Activated CD4-positive, alpha-beta T cell treated with anti-CD3 and anti-CD28 coated beads, Interleukin-2, amount 10 ng/mL, durations not matched to agents 7 days and 5 days (primary cell): ENCODE results near the gene OR52I2. TPM values are rescaled to one million over a fixed set of nuclear protein-coding genes. Genes with fewer than 3 reads are reported as not detected.

Source experiments
- CTCF ChIA-PET: fragments of 350-600 bp; sonication (Branson Sonifier 250); formaldehyde crosslinking; loops from one replicate; lab custom pipeline; 2021; ENCODE audit warnings: antibody characterized with exemption; lab: Charles Lee
- POLR2A ChIA-PET: fragments of 350-600 bp; sonication (Branson Sonifier 250); formaldehyde crosslinking; loops from one replicate; lab custom pipeline; 2021; ENCODE audit warnings: antibody characterized with exemption; lab: Charles Lee
- DNase-seq: peaks from one replicate; pipeline ENCODE4 v3.0.0-alpha.2; 2020
- H3K27ac Mint-ChIP-seq: one replicate; pipeline ENCODE4 v1.8.0; 2021; ENCODE audit warnings: mild to moderate bottlenecking, moderate library complexity, mixed read lengths
- H3K27me3 Mint-ChIP-seq: one replicate; pipeline ENCODE4 v1.8.0; 2021; ENCODE audit warnings: mixed read lengths
- H3K36me3 Mint-ChIP-seq: one replicate; pipeline ENCODE4 v1.8.0; 2021; ENCODE audit warnings: low read depth, mixed read lengths
- H3K4me1 Mint-ChIP-seq: one replicate; pipeline ENCODE4 v1.8.0; 2021; ENCODE audit warnings: mixed read lengths
- H3K4me3 Mint-ChIP-seq: one replicate; pipeline ENCODE4 v1.8.0; 2021; ENCODE audit warnings: mild to moderate bottlenecking, moderate library complexity, mixed read lengths
- H3K9me3 Mint-ChIP-seq: one replicate; pipeline ENCODE4 v1.8.0; 2021; ENCODE audit warnings: mixed read lengths
- total RNA-seq, 2 experiments: library from RNA; stranded (reverse); gene quantifications; one replicate each; pipeline ENCODE4 v1.2.3, GENCODE V29; 2021

Gene OR52I2
- total RNA-seq, 2 experiments from 2014 or later = not detected

DNA sequence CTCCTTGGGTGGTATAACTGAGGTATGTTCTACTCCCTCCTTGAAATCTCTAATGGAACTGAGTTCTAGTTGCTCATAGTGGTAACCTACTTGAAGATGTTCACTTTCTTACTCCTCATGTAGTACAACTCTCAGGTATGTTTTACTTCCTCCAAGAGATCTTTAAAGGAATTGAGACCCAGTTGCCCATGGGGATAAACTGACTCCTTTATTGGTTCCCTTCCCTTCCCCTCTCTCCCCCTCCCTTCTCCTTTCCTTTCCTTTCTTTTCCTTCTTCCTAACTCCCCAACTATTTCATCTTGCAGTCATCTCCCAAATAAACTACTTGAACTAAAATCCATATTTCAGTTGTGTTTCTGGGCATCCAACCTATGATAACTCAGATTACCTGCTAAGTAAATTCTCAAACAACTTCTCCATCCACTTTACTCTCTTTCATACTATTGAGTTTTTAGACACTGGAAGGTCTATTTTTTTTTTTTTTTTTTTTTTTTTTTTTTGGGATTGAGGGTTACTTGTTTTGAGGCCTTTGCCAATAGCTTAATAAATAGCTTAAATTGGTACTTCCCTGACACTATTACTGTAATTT, 34.4 kb downstream of the OR52I2 start:
- ChIA-PET CTCF (interaction anchor here (0.9 to 2.0 kb wide), 2 partner anchors 12 to 429 kb away, joined by 3 to 4 read pairs; no protein-coding TSS in a partner anchor), POLR2A (no interaction called here)
- Mint-ChIP-seq H3K36me3 (no peaks in the 10 kb centered on the region), H3K4me1 (no peaks in the 10 kb centered on the region), H3K4me3 (no peak overlapping the region), H3K9me3 (peaks cover 2% of the 10 kb centered on the region), H3K27me3 (peaks cover 13% of the 10 kb centered on the region), H3K27ac (no peak overlapping the region)
- no peak for DNase-seq

GRCh38 chr11:4619514-4619913, 38.0 kb downstream of the OR52I2 start:
- DNase-seq = no peak
- H3K4me3 Mint-ChIP-seq = no peak overlapping the region
- peaks cover 2% of the 10 kb centered on the region for H3K9me3 Mint-ChIP-seq
- CTCF ChIA-PET = no interaction called here
- H3K27ac Mint-ChIP-seq = no peak overlapping the region
- no peaks in the 10 kb centered on the region for H3K4me1 Mint-ChIP-seq
- peaks cover 13% of the 10 kb centered on the region for H3K27me3 Mint-ChIP-seq
- POLR2A ChIA-PET = no interaction called here
- H3K36me3 Mint-ChIP-seq = no peaks in the 10 kb centered on the region

GRCh38 chr11:4626207-4627099, 44.9 kb downstream of the OR52I2 start:
- peaks cover 36% of the 10 kb centered on the region for H3K27me3 Mint-ChIP-seq
- peak; percentile 83 for DNase-seq
- peaks cover 4% of the 10 kb centered on the region for H3K9me3 Mint-ChIP-seq
- no peaks in the 10 kb centered on the region for H3K36me3 Mint-ChIP-seq
- H3K4me3 Mint-ChIP-seq = no peak overlapping the region
- POLR2A ChIA-PET = no interaction called here
- no peak overlapping the region for H3K27ac Mint-ChIP-seq
- no peaks in the 10 kb centered on the region for H3K4me1 Mint-ChIP-seq
- CTCF ChIA-PET = interaction anchor here (1.4 kb wide), 1 partner anchor 11 kb away, joined by 5 read pairs; the partner anchor contains the start of gene OR51D1

DNA sequence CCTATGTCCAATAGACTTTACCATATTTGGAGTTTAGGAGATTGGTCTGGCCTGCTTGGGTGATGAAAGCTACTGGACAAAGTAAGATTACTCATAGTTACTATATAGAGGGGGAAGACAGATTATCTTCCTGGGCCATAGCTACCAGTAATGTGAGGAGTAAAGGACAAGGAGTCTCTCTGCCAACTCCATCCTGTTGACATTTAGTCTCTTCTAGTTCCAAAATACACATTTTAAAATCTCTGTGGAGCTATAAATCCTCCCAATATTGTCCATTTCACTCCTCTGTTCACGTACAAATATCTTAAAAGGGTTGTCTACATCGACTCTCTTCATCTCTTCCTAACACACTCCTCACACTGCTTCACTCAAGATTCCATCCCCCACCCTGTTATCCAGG, 54.6 kb downstream of the OR52I2 start:
- no peaks in the 10 kb centered on the region for H3K36me3 Mint-ChIP-seq
- H3K9me3 Mint-ChIP-seq = no peaks in the 10 kb centered on the region
- ChIA-PET POLR2A (no interaction called here), CTCF (interaction anchor here (0.8 to 1.7 kb wide), 5 partner anchors 8 to 162 kb away, joined by 3 to 6 read pairs (median 4); no protein-coding TSS in a partner anchor)
- no peak overlapping the region for H3K27ac Mint-ChIP-seq
- no peak overlapping the region for H3K4me3 Mint-ChIP-seq
- H3K27me3 Mint-ChIP-seq = peaks cover 13% of the 10 kb centered on the region
- H3K4me1 Mint-ChIP-seq = no peaks in the 10 kb centered on the region
- DNase-seq = no peak

GRCh38 chr11:4636962-4637661, 55.6 kb downstream of the OR52I2 start, which contains the start of gene OR51D1:
Gene OR51D1 (plus strand): TSS chr11:4637477. CDS start chr11:4639791, 2,314 bp downstream.
- DNase-seq = peak; percentile 74
- Mint-ChIP-seq H3K4me1 (no peaks in the 10 kb centered on the region), H3K27me3 (peaks cover 4% of the 10 kb centered on the region), H3K4me3 (no peak within 1 kb of the TSS), H3K27ac (no peak within 1 kb of the TSS), H3K36me3 (no peaks in the 10 kb centered on the region), H3K9me3 (no peaks in the 10 kb centered on the region)
- POLR2A ChIA-PET = interaction anchor here (0.6 kb wide), 1 partner anchor 194 kb away, joined by 3 read pairs; no protein-coding TSS in a partner anchor
- CTCF ChIA-PET = interaction anchor here (0.8 to 1.7 kb wide), 7 partner anchors 8 to 1254 kb away, joined by 3 to 6 read pairs (median 4); no protein-coding TSS in a partner anchor

DNA sequence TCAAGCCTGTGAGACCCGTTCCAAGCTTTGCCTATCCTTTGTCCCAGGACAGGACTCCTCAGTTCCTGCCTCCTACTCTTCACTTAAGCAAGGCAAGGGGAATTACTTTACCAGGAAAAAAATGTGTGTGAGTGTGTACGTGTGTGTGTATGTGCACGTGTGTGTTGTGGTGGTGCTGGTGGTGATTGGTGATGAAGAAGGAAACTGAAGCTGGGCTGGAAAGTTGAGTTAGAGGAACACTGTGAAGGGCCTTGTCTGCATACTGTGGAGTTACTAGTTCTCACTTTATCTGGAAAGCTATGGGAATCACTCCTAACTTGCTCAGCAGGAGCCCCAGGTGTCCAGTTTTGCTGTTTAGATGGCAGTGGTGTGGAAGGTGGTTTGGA, 56.1 kb downstream of the OR52I2 start:
- Mint-ChIP-seq H3K36me3 (no peaks in the 10 kb centered on the region), H3K27me3 (peaks cover 1% of the 10 kb centered on the region), H3K4me3 (no peak overlapping the region), H3K27ac (no peak overlapping the region), H3K4me1 (no peaks in the 10 kb centered on the region), H3K9me3 (no peaks in the 10 kb centered on the region)
- CTCF ChIA-PET = interaction anchor here (0.9 to 1.2 kb wide), 2 partner anchors 11 to 53 kb away, joined by 3 to 5 read pairs; no protein-coding TSS in a partner anchor
- no peak for DNase-seq
- POLR2A ChIA-PET = no interaction called here

DNA sequence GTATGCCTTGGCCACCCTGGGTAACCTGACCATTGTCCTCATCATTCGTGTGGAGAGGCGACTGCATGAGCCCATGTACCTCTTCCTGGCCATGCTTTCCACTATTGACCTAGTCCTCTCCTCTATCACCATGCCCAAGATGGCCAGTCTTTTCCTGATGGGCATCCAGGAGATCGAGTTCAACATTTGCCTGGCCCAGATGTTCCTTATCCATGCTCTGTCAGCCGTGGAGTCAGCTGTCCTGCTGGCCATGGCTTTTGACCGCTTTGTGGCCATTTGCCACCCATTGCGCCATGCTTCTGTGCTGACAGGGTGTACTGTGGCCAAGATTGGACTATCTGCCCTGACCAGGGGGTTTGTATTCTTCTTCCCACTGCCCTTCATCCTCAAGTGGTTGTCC, 58.4 kb downstream of the OR52I2 start:
- ChIA-PET CTCF (no interaction called here), POLR2A (no interaction called here)
- Mint-ChIP-seq H3K36me3 (no peaks in the 10 kb centered on the region), H3K4me3 (no peak overlapping the region), H3K27ac (no peak overlapping the region), H3K4me1 (no peaks in the 10 kb centered on the region), H3K9me3 (no peaks in the 10 kb centered on the region), H3K27me3 (peaks cover 6% of the 10 kb centered on the region)
- DNase-seq = no peak

- Mint-ChIP-seq H3K27me3 (peaks cover 6% of the 10 kb centered on the region), H3K9me3 (no peaks in the 10 kb centered on the region), H3K36me3 (no peaks in the 10 kb centered on the region), H3K4me3 (no peak overlapping the region), H3K27ac (no peak overlapping the region), H3K4me1 (no peaks in the 10 kb centered on the region)
- DNase-seq = no peak
- ChIA-PET CTCF (no interaction called here), POLR2A (no interaction called here)
Observed at GRCh38 chr11:4641501-4641900, 60.0 kb downstream of the OR52I2 start.

- CTCF ChIA-PET = no interaction called here
- no peak overlapping the region for H3K4me3 Mint-ChIP-seq
- DNase-seq = no peak
- H3K36me3 Mint-ChIP-seq = no peaks in the 10 kb centered on the region
- peaks cover 6% of the 10 kb centered on the region for H3K27me3 Mint-ChIP-seq
- POLR2A ChIA-PET = no interaction called here
- H3K4me1 Mint-ChIP-seq = no peaks in the 10 kb centered on the region
- H3K27ac Mint-ChIP-seq = no peak overlapping the region
- H3K9me3 Mint-ChIP-seq = no peaks in the 10 kb centered on the region
Observed at GRCh38 chr11:4642043-4642442, 60.5 kb downstream of the OR52I2 start.

Other genes with a start within 250 kb of the OR52I2 start
- not detected for gene OR52B4, start 213.4 kb upstream of the OR52I2 start, total RNA-seq
- 10 to 100 TPM; 76.2 to 95.1 TPM for gene TRIM21, start 188.0 kb upstream of the OR52I2 start, total RNA-seq
- gene OR52K2, start 132.4 kb upstream of the OR52I2 start, total RNA-seq = not detected
- gene OR52K1, start 99.1 kb upstream of the OR52I2 start, total RNA-seq = not detected
- not detected for gene OR52M1, start 36.6 kb upstream of the OR52I2 start, total RNA-seq
- gene OR52I1, start 12.3 kb downstream of the OR52I2 start, total RNA-seq = not detected
- 10 to 100 TPM; 13.4 to 15.4 TPM for gene TRIM68, start 26.5 kb downstream of the OR52I2 start, total RNA-seq
- gene OR51D1, start 55.7 kb downstream of the OR52I2 start, total RNA-seq = not detected
- gene OR51E1, start 62.2 kb downstream of the OR52I2 start, total RNA-seq = not detected
- not detected for gene OR51E2, start 116.1 kb downstream of the OR52I2 start, total RNA-seq
- not detected for gene MMP26, start 123.0 kb downstream of the OR52I2 start, total RNA-seq
- gene OR51F1, start 188.2 kb downstream of the OR52I2 start, total RNA-seq = not detected
- gene OR52R1, start 222.6 kb downstream of the OR52I2 start, total RNA-seq = not detected
- not detected for gene OR51F2, start 239.6 kb downstream of the OR52I2 start, total RNA-seq